NCI-H2107 (cell line): ENCODE data around the gene ZNHIT6.
"Not testable (repeated sequence)": the region's sequence is repeated elsewhere in the genome, so short reads cannot be mapped to it uniquely, and the experiment has no call there.

Experiments
- DNase-seq: peaks from one replicate; lab custom pipeline; 2025; lab: John Stamatoyannopoulos, UW

ZNHIT6 gene

GRCh38 chr1:85672031-85672660 is 36.1 kb downstream of the ZNHIT6 start:
- no peak for DNase-seq

- no peak for DNase-seq
Observed at GRCh38 chr1:85665932-85666331, 42.3 kb downstream of the ZNHIT6 start.

- no peak for DNase-seq
Observed at GRCh38 chr1:85663382-85663781, 44.9 kb downstream of the ZNHIT6 start.

GRCh38 chr1:85661767-85662166 is 46.5 kb downstream of the ZNHIT6 start:
- DNase-seq, result no peak

- no peak for DNase-seq
Observed at GRCh38 chr1:85660541-85660940, 47.7 kb downstream of the ZNHIT6 start.

GRCh38 chr1:85659174-85659573 is 49.1 kb downstream of the ZNHIT6 start:
- DNase-seq, result no peak

GRCh38 chr1:85656948-85657347 is 51.3 kb downstream of the ZNHIT6 start:
- DNase-seq, result no peak

GRCh38 chr1:85656256-85656655 is 52.0 kb downstream of the ZNHIT6 start:
- no peak for DNase-seq

GRCh38 chr1:85655315-85655714 is 52.9 kb downstream of the ZNHIT6 start:
- no peak for DNase-seq

- DNase-seq, result no peak
Observed at GRCh38 chr1:85654066-85654782, 54.0 kb downstream of the ZNHIT6 start.

GRCh38 chr1:85652327-85652726 is 55.9 kb downstream of the ZNHIT6 start:
- DNase-seq, result no peak

GRCh38 chr1:85650645-85651044 is 57.6 kb downstream of the ZNHIT6 start:
- no peak for DNase-seq

- no peak for DNase-seq
Observed at GRCh38 chr1:85649591-85649990, 58.6 kb downstream of the ZNHIT6 start.

GRCh38 chr1:85641598-85642556 is 66.4 kb downstream of the ZNHIT6 start:
- not testable (repeated sequence) for DNase-seq

GRCh38 chr1:85639920-85640319 is 68.3 kb downstream of the ZNHIT6 start:
- DNase-seq, result not testable (repeated sequence)

- DNase-seq, result no peak
Observed at GRCh38 chr1:85638412-85638811, 69.8 kb downstream of the ZNHIT6 start.

- DNase-seq, result no peak
Observed at GRCh38 chr1:85630493-85630892, 77.7 kb downstream of the ZNHIT6 start.

GRCh38 chr1:85629532-85629920 is 78.7 kb downstream of the ZNHIT6 start:
- no peak for DNase-seq

- DNase-seq, result peak; percentile 60
Observed at GRCh38 chr1:85628791-85629531, 79.3 kb downstream of the ZNHIT6 start.

- DNase-seq, result no peak
Observed at GRCh38 chr1:85626818-85627217, 81.4 kb downstream of the ZNHIT6 start.

GRCh38 chr1:85624361-85624760 is 83.9 kb downstream of the ZNHIT6 start:
- no peak for DNase-seq

GRCh38 chr1:85623061-85623471 is 85.2 kb downstream of the ZNHIT6 start:
- no peak for DNase-seq
